ENCODE measurements around the gene PLIN4. TPM values are rescaled to one million over a fixed set of nuclear protein-coding genes. Genes with fewer than 3 reads are reported as not detected.

Gene PLIN4
- total RNA-seq, 1 donor from 2014 or later, result 69.5 TPM

DNA sequence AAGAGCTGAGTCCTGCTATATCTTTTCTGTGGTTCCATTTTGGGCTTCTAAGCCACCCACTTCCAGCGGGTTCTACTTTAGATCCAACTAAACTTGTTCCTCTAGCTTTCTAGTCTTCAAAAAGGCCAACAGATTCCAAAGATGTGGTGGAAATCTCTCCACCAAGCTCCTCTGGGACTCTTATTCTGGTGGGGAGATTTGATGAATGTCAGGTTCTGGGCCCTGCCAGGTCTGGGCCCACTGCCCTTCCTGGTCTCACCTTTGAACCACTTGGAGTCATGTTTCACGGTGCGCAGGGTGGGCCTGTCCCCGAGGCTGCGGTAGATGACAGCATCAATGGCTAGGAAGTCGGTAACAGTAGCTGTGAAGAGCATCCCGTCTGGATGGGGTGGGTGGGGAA lies 36.4 kb upstream of the PLIN4 start:
- H3K9me3 ChIP-seq, result no peaks in the 10 kb centered on the region
- TF ChIP-seq CTCF (IDR thresholded peaks at IDR 0.05), result no peak
- TF ChIP-seq POLR2A (IDR thresholded peaks at IDR 0.05), result no peak
- TF ChIP-seq POLR2AphosphoS5 (IDR thresholded peaks at IDR 0.05; ENCODE audit: insufficient read depth in 1 of 2, low read depth in 1 of 2), result no peak
- DNase-seq (ENCODE audit: extremely low spot score in 2 of 2), result no peak
- no peaks in the 10 kb centered on the region for H3K36me3 ChIP-seq
- intact Hi-C loops (cut with DNase I), result no loop called here
- H3K4me3 ChIP-seq, result no peak overlapping the region
- no peak overlapping the region for H3K27ac ChIP-seq
- H3K4me1 ChIP-seq, result no peaks in the 10 kb centered on the region
- no peaks in the 10 kb centered on the region for H3K27me3 ChIP-seq

- Histone ChIP-seq H3K4me1 (no peaks in the 10 kb centered on the region), H3K9me3 (no peaks in the 10 kb centered on the region), H3K27ac (no peak overlapping the region), H3K27me3 (no peaks in the 10 kb centered on the region), H3K36me3 (no peaks in the 10 kb centered on the region), H3K4me3 (no peak overlapping the region)
- TF ChIP-seq POLR2AphosphoS5 (IDR thresholded peaks at IDR 0.05; ENCODE audit: insufficient read depth in 1 of 2, low read depth in 1 of 2) (no peak), CTCF (IDR thresholded peaks at IDR 0.05) (no peak), POLR2A (IDR thresholded peaks at IDR 0.05) (no peak)
- no peak for DNase-seq (ENCODE audit: extremely low spot score in 2 of 2)
- intact Hi-C loops (cut with DNase I), result no loop called here
Observed at GRCh38 chr19:4553775-4554174, 35.5 kb upstream of the PLIN4 start.

GRCh38 chr19:4553092-4553695 lies 34.9 kb upstream of the PLIN4 start:
- no peaks in the 10 kb centered on the region for H3K36me3 ChIP-seq
- no peak for DNase-seq (ENCODE audit: extremely low spot score in 2 of 2)
- H3K4me1 ChIP-seq, result no peaks in the 10 kb centered on the region
- intact Hi-C loops (cut with DNase I), result no loop called here
- H3K27me3 ChIP-seq, result no peaks in the 10 kb centered on the region
- TF ChIP-seq CTCF (IDR thresholded peaks at IDR 0.05) (no peak), POLR2A (IDR thresholded peaks at IDR 0.05) (no peak), POLR2AphosphoS5 (IDR thresholded peaks at IDR 0.05; ENCODE audit: insufficient read depth in 1 of 2, low read depth in 1 of 2) (no peak)
- H3K9me3 ChIP-seq, result no peaks in the 10 kb centered on the region
- H3K4me3 ChIP-seq, result no peak overlapping the region
- H3K27ac ChIP-seq, result no peak overlapping the region

GRCh38 chr19:4552525-4552819 lies 34.2 kb upstream of the PLIN4 start:
- no peaks in the 10 kb centered on the region for H3K9me3 ChIP-seq
- DNase-seq (ENCODE audit: extremely low spot score in 2 of 2), result no peak
- no peaks in the 10 kb centered on the region for H3K4me1 ChIP-seq
- no peak overlapping the region for H3K4me3 ChIP-seq
- no peaks in the 10 kb centered on the region for H3K36me3 ChIP-seq
- H3K27ac ChIP-seq, result no peak overlapping the region
- intact Hi-C loops (cut with DNase I), result no loop called here
- no peak for TF ChIP-seq POLR2AphosphoS5 (IDR thresholded peaks at IDR 0.05; ENCODE audit: insufficient read depth in 1 of 2, low read depth in 1 of 2)
- no peak for TF ChIP-seq POLR2A (IDR thresholded peaks at IDR 0.05)
- TF ChIP-seq CTCF (IDR thresholded peaks at IDR 0.05), result no peak
- H3K27me3 ChIP-seq, result no peaks in the 10 kb centered on the region

GRCh38 chr19:4550479-4551050 lies 32.3 kb upstream of the PLIN4 start:
- TF ChIP-seq POLR2AphosphoS5 (IDR thresholded peaks at IDR 0.05; ENCODE audit: insufficient read depth in 1 of 2, low read depth in 1 of 2) (no peak), POLR2A (IDR thresholded peaks at IDR 0.05) (no peak), CTCF (IDR thresholded peaks at IDR 0.05) (no peak)
- intact Hi-C loops (cut with DNase I), result no loop called here
- H3K9me3 ChIP-seq, result no peaks in the 10 kb centered on the region
- DNase-seq (ENCODE audit: extremely low spot score in 2 of 2), result no peak
- H3K4me3 ChIP-seq, result no peak overlapping the region
- no peaks in the 10 kb centered on the region for H3K36me3 ChIP-seq
- no peaks in the 10 kb centered on the region for H3K4me1 ChIP-seq
- no peaks in the 10 kb centered on the region for H3K27me3 ChIP-seq
- no peak overlapping the region for H3K27ac ChIP-seq

Measured in vagina (tissue), 2 donors.